DMS 273 (cell line): ENCODE data around the gene PSMB7.

Experiments
- DNase-seq: peaks from one replicate; lab custom pipeline; 2025; ENCODE audit not compliant: unreplicated experiment; lab: John Stamatoyannopoulos, UW

PSMB7 gene

DNA sequence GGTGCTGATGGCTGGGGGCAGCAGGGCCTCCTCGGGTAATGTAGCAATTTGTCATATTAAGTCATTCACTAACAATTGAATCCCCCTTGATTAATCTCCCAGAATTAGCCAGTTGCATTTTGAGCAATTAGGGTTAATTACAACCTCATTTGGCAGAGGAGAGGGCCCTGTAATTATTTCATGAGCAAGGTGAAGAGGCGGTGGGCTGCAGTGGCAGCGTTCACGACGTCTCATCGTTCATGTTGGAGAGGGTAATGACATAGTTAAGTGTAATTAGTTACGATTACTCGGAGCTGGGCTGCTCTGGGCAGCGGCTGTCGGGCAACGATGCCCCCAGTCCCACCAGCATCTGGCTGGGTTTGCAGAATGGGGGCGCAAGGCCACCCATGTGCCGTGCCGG is 111.5 kb downstream of the PSMB7 start:
- no peak for DNase-seq
